Smooth muscle cell (in vitro differentiated cells): Measurements from ENCODE around the gene NCK2. TPM values are rescaled to one million over a fixed set of nuclear protein-coding genes. Genes with fewer than 3 reads are reported as not detected.

Source experiments
- DNase-seq: peaks from one replicate; lab custom pipeline; 2025; ENCODE audit not compliant: unreplicated experiment; lab: John Stamatoyannopoulos, UW
- H2AFZ ChIP-seq: fragments of 200-600 bp; sonication (generic); 2 replicates; pipeline ENCODE4 v1.6.0; 2016; ENCODE audit warnings: antibody characterized with exemption, low read depth, mild to moderate bottlenecking
- H3F3A ChIP-seq: fragments of 200-600 bp; sonication (generic); 2 replicates; pipeline ENCODE4 v1.6.0; 2017; ENCODE audit warnings: antibody characterized with exemption, low read depth
- H3K27ac ChIP-seq: fragments of 200-600 bp; sonication (generic); 2 replicates; pipeline ENCODE4 v1.5.1; 2016; ENCODE audit warnings: low read depth, mild to moderate bottlenecking
- H3K27me3 ChIP-seq: fragments of 200-600 bp; sonication (generic); 2 replicates; pipeline ENCODE4 v1.6.1; 2016; ENCODE audit warnings: low read depth, mild to moderate bottlenecking
- H3K36me3 ChIP-seq: fragments of 200-600 bp; sonication (generic); 2 replicates; pipeline ENCODE4 v1.5.1; 2016; ENCODE audit warnings: low read depth
- H3K4me1 ChIP-seq: fragments of 200-600 bp; sonication (generic); 2 replicates; pipeline ENCODE4 v1.5.1; 2016; ENCODE audit warnings: low read depth
- H3K4me2 ChIP-seq: fragments of 200-600 bp; sonication (generic); 2 replicates; pipeline ENCODE4 v1.6.0; 2016; ENCODE audit warnings: mild to moderate bottlenecking
- H3K4me3 ChIP-seq: fragments of 200-600 bp; sonication (generic); 2 replicates; pipeline ENCODE4 v1.5.1; 2016; ENCODE audit warnings: mild to moderate bottlenecking
- H3K79me2 ChIP-seq: fragments of 200-600 bp; sonication (generic); 2 replicates; pipeline ENCODE4 v1.6.0; 2016; ENCODE audit warnings: low read depth, mild to moderate bottlenecking
- H3K9ac ChIP-seq: fragments of 200-600 bp; sonication (generic); 2 replicates; pipeline ENCODE4 v1.6.0; 2016; ENCODE audit warnings: low read depth
- H3K9me3 ChIP-seq: fragments of 200-600 bp; sonication (generic); replicated peaks from 2 replicates; pipeline ENCODE4 v1.5.1; 2016; ENCODE audit warnings: low read depth
- H4K20me1 ChIP-seq: fragments of 200-600 bp; sonication (generic); 2 replicates; pipeline ENCODE4 v1.6.0; 2016; ENCODE audit warnings: low read depth
- CTCF ChIP-seq: fragments of 200-600 bp; sonication (generic); IDR thresholded peaks from 2 replicates; pipeline ENCODE4 v1.5.1; 2017; ENCODE audit warnings: borderline replicate concordance, mild to moderate bottlenecking, antibody characterized with exemption; ENCODE audit not compliant: insufficient read depth, poor library complexity, severe bottlenecking
- WGBS: methylation state at CpG from one replicate; pipeline ENCODE4 v1.1.7; 2016; ENCODE audit warnings: low lambda C conversion rate; 5-methylcytosine and 5-hydroxymethylcytosine counted together
- polyA plus RNA-seq: library from polyadenylated mRNA; unstranded; fragments of >200 nt; fragmentation: Nextera tagmentation; extraction: Ambion mirVana; gene quantifications from 2 replicates; pipeline ENCODE4 v1.2.1, GENCODE V29; 2016
- total RNA-seq: library from RNA; depleted of rRNA; stranded (reverse); fragments of >200 nt; gene quantifications from 2 replicates; pipeline ENCODE4 v1.2.3, GENCODE V29; 2014

Gene NCK2
- total and polyA plus RNA-seq, 2 experiments from 2014 or later, result 29.0 to 50.5 TPM

GRCh38 chr2:105803773-105804172, 59.1 kb downstream of the NCK2 start:
- H3K4me2 ChIP-seq, result peak overlapping the region; percentile 1
- H3F3A ChIP-seq, result peaks cover 9% of the 10 kb centered on the region
- no peaks in the 10 kb centered on the region for H3K27me3 ChIP-seq
- DNase-seq, result no peak
- 53% methylated on average over 4 of the region's 4 CpGs for WGBS
- H3K9me3 ChIP-seq, result no peaks in the 10 kb centered on the region
- no peak for TF ChIP-seq CTCF
- no peak overlapping the region for H3K9ac ChIP-seq
- no peaks in the 10 kb centered on the region for H3K36me3 ChIP-seq
- H2AFZ ChIP-seq, result no peak overlapping the region
- peaks cover 95% of the 10 kb centered on the region for H4K20me1 ChIP-seq
- H3K79me2 ChIP-seq, result peaks cover 91% of the 10 kb centered on the region
- H3K4me3 ChIP-seq, result no peak overlapping the region
- peak overlapping the region; percentile 26 for H3K27ac ChIP-seq
- H3K4me1 ChIP-seq, result peaks cover 7% of the 10 kb centered on the region

GRCh38 chr2:105804266-105804665, 59.6 kb downstream of the NCK2 start:
- Histone ChIP-seq H3K4me2 (peak overlapping the region; percentile 1), H3K4me3 (no peak overlapping the region), H4K20me1 (peaks cover 95% of the 10 kb centered on the region), H3K27ac (peak overlapping the region; percentile 26), H3K79me2 (peaks cover 91% of the 10 kb centered on the region), H3K9ac (no peak overlapping the region), H3F3A (peaks cover 9% of the 10 kb centered on the region), H3K36me3 (no peaks in the 10 kb centered on the region), H3K4me1 (peaks cover 7% of the 10 kb centered on the region), H2AFZ (no peak overlapping the region), H3K9me3 (no peaks in the 10 kb centered on the region), H3K27me3 (no peaks in the 10 kb centered on the region)
- 42% methylated on average over 3 of the region's 3 CpGs for WGBS
- no peak for TF ChIP-seq CTCF
- no peak for DNase-seq

- Histone ChIP-seq H3K4me2 (no peak overlapping the region), H3K4me1 (peaks cover 13% of the 10 kb centered on the region), H4K20me1 (peaks cover 95% of the 10 kb centered on the region), H3K27ac (no peak overlapping the region), H2AFZ (no peak overlapping the region), H3K36me3 (no peaks in the 10 kb centered on the region), H3K9me3 (no peaks in the 10 kb centered on the region), H3K4me3 (no peak overlapping the region), H3K27me3 (no peaks in the 10 kb centered on the region), H3K79me2 (peaks cover 84% of the 10 kb centered on the region), H3F3A (peaks cover 9% of the 10 kb centered on the region), H3K9ac (no peak overlapping the region)
- DNase-seq, result no peak
- WGBS, result 99% methylated on average over 8 of the region's 8 CpGs
- TF ChIP-seq CTCF, result no peak
Measured at GRCh38 chr2:105806996-105807395, 62.3 kb downstream of the NCK2 start.

- Histone ChIP-seq H3K9ac (no peak overlapping the region), H4K20me1 (peaks cover 95% of the 10 kb centered on the region), H3K4me2 (no peak overlapping the region), H3K4me3 (no peak overlapping the region), H3K9me3 (no peaks in the 10 kb centered on the region), H3K27ac (no peak overlapping the region), H3K36me3 (no peaks in the 10 kb centered on the region), H3K79me2 (peaks cover 78% of the 10 kb centered on the region), H3K4me1 (peaks cover 13% of the 10 kb centered on the region), H2AFZ (no peak overlapping the region), H3F3A (peaks cover 5% of the 10 kb centered on the region), H3K27me3 (no peaks in the 10 kb centered on the region)
- no peak for TF ChIP-seq CTCF
- DNase-seq, result no peak
- 85% methylated on average over 8 of the region's 8 CpGs for WGBS
Measured at GRCh38 chr2:105808423-105809096, 63.8 kb downstream of the NCK2 start.
